ENCODE measurements around the gene RPL7A.

Gene RPL7A

DNA sequence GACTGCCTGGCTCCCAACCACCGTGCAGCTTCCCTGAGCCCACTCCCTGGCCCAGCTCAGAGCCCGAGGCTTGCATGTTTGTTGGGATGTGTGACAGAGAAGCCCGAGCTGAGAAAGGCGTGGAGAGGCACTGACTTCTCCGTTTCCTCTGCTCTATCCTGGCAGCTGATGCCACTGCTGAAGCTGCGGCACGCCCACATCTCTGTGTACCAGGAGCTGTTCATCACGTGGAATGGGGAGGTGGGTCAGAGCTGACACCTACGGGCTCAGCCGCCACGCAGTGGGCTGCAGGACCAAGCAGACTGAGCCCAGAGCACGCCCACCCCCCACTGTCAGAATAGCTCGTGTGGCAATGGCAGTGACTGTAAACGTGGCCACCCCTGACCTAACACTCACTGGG, 37.4 kb downstream of the RPL7A start:
- Histone ChIP-seq H3K4me3 (replicated peaks; ENCODE audit: insufficient read depth, low read length) (no peak overlapping the region), H3K27me3 (ENCODE audit: insufficient read depth, poor library complexity, severe bottlenecking) (no peaks in the 10 kb centered on the region), H3K27ac (replicated peaks) (no peak overlapping the region)
- DNase-seq (ENCODE audit: low read depth in 1 of 2, low spot score in 1 of 2): no peak
- TF ChIP-seq SPI1 (IDR thresholded peaks at IDR 0.05; ENCODE audit: borderline replicate concordance, low read depth): no peak
- TF ChIP-seq, protein P1, sequence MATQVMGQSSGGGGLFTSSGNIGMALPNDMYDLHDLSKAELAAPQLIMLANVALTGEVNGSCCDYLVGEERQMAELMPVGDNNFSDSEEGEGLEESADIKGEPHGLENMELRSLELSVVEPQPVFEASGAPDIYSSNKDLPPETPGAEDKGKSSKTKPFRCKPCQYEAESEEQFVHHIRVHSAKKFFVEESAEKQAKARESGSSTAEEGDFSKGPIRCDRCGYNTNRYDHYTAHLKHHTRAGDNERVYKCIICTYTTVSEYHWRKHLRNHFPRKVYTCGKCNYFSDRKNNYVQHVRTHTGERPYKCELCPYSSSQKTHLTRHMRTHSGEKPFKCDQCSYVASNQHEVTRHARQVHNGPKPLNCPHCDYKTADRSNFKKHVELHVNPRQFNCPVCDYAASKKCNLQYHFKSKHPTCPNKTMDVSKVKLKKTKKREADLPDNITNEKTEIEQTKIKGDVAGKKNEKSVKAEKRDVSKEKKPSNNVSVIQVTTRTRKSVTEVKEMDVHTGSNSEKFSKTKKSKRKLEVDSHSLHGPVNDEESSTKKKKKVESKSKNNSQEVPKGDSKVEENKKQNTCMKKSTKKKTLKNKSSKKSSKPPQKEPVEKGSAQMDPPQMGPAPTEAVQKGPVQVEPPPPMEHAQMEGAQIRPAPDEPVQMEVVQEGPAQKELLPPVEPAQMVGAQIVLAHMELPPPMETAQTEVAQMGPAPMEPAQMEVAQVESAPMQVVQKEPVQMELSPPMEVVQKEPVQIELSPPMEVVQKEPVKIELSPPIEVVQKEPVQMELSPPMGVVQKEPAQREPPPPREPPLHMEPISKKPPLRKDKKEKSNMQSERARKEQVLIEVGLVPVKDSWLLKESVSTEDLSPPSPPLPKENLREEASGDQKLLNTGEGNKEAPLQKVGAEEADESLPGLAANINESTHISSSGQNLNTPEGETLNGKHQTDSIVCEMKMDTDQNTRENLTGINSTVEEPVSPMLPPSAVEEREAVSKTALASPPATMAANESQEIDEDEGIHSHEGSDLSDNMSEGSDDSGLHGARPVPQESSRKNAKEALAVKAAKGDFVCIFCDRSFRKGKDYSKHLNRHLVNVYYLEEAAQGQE (IDR thresholded peaks at IDR 0.05; ENCODE audit: insufficient replicate concordance, low read depth): no peak
- TF ChIP-seq, protein P2, sequence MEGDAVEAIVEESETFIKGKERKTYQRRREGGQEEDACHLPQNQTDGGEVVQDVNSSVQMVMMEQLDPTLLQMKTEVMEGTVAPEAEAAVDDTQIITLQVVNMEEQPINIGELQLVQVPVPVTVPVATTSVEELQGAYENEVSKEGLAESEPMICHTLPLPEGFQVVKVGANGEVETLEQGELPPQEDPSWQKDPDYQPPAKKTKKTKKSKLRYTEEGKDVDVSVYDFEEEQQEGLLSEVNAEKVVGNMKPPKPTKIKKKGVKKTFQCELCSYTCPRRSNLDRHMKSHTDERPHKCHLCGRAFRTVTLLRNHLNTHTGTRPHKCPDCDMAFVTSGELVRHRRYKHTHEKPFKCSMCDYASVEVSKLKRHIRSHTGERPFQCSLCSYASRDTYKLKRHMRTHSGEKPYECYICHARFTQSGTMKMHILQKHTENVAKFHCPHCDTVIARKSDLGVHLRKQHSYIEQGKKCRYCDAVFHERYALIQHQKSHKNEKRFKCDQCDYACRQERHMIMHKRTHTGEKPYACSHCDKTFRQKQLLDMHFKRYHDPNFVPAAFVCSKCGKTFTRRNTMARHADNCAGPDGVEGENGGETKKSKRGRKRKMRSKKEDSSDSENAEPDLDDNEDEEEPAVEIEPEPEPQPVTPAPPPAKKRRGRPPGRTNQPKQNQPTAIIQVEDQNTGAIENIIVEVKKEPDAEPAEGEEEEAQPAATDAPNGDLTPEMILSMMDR (IDR thresholded peaks at IDR 0.05; ENCODE audit: insufficient read depth, low read length): no peak
- no peak for TF ChIP-seq POLR2AphosphoS5 (IDR thresholded peaks at IDR 0.05; ENCODE audit: low read depth)
- TF ChIP-seq GABPA (IDR thresholded peaks at IDR 0.05; ENCODE audit: low read depth): no peak

DNA sequence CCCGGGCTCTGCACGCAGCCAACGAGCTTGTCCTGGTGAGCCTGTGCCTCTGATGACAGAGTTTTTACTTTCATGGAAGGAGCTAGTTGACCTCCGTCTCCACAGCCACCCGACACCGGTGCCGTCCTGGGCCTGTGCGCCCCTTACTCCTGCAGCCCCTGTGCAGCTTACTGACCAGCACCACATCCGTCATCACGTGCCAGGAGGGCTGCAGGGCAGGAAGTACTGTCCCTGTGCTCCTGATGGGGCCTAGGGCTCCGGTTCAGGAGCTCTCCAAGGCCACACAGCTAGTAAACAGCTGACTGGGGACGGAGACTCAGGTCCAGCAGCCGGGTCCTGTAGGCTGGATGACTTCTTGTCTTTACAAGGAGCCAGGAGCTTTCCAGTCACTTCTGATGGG, 38.3 kb downstream of the RPL7A start:
- DNase-seq (ENCODE audit: low read depth in 1 of 2, low spot score in 1 of 2): no peak
- Histone ChIP-seq H3K4me3 (replicated peaks; ENCODE audit: insufficient read depth, low read length) (no peak overlapping the region), H3K27me3 (ENCODE audit: insufficient read depth, poor library complexity, severe bottlenecking) (no peaks in the 10 kb centered on the region), H3K27ac (replicated peaks) (no peak overlapping the region)
- TF ChIP-seq, protein P1 (IDR thresholded peaks at IDR 0.05; ENCODE audit: insufficient replicate concordance, low read depth): no peak
- TF ChIP-seq, protein P2 (IDR thresholded peaks at IDR 0.05; ENCODE audit: insufficient read depth, low read length): no peak
- TF ChIP-seq GABPA (IDR thresholded peaks at IDR 0.05; ENCODE audit: low read depth): no peak
- no peak for TF ChIP-seq SPI1 (IDR thresholded peaks at IDR 0.05; ENCODE audit: borderline replicate concordance, low read depth)
- TF ChIP-seq POLR2AphosphoS5 (IDR thresholded peaks at IDR 0.05; ENCODE audit: low read depth): no peak

DNA sequence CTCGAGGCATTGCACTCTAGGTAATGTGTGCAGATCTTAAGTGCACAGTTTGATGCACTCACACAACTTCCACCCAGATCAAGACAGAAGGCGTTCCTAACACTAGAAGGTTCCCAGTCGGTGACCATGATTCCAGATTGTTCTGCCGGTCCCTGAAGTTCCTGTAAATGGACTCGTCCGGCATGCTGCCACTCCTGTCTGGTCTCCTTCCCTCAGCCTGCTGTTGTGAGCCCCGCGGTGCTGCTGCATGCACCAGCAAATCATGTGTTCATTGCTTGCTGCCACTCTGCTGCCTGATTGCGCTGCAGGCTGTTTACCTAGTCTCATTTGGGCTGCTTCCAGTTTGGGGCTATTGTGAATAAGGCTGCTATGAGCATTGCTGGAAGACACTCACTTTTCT, 39.7 kb downstream of the RPL7A start:
- no peak for DNase-seq (ENCODE audit: low read depth in 1 of 2, low spot score in 1 of 2)
- no peak overlapping the region for H3K27ac ChIP-seq (replicated peaks)
- TF ChIP-seq, protein P1 (IDR thresholded peaks at IDR 0.05; ENCODE audit: insufficient replicate concordance, low read depth): no peak
- TF ChIP-seq SPI1 (IDR thresholded peaks at IDR 0.05; ENCODE audit: borderline replicate concordance, low read depth) (no peak), POLR2AphosphoS5 (IDR thresholded peaks at IDR 0.05; ENCODE audit: low read depth) (no peak), GABPA (IDR thresholded peaks at IDR 0.05; ENCODE audit: low read depth) (no peak)
- TF ChIP-seq, protein P2 (IDR thresholded peaks at IDR 0.05; ENCODE audit: insufficient read depth, low read length): no peak

More for the DNA sequence above, 39.7 kb downstream of the RPL7A start:
- no peak overlapping the region for H3K4me3 ChIP-seq (replicated peaks; ENCODE audit: insufficient read depth, low read length)
- H3K27me3 ChIP-seq (ENCODE audit: insufficient read depth, poor library complexity, severe bottlenecking): no peaks in the 10 kb centered on the region
